ENCODE data around the gene GSTM1.

GSTM1 gene

GRCh38 chr1:109687641-109688499 lies at the start of gene GSTM1:
TSS of gene GSTM1 (plus strand) at chr1:109687817. CDS start at chr1:109687874, 57 bp downstream.
- H3K4me3 ChIP-seq (ENCODE audit: insufficient read depth, low read length, poor library complexity, severe bottlenecking), result peak within 1 kb of the TSS; percentile 43
- H3K36me3 ChIP-seq (ENCODE audit: low read length), result no peaks in the 10 kb centered on the region
- no peaks in the 10 kb centered on the region for H3K9me2 ChIP-seq (replicated peaks; ENCODE audit: insufficient read depth, low read length)
- H3K4me2 ChIP-seq (ENCODE audit: low read depth, low read length, poor library complexity, severe bottlenecking), result peak within 1 kb of the TSS; percentile 55
- no peaks in the 10 kb centered on the region for H3F3A ChIP-seq (ENCODE audit: insufficient read depth)
- H2AFZ ChIP-seq (ENCODE audit: low read depth, low read length, severe bottlenecking), result peak within 1 kb of the TSS; percentile 79
- peak within 1 kb of the TSS; percentile 45 for H3K9ac ChIP-seq (ENCODE audit: low read length)
- no peak within 1 kb of the TSS for H3K27ac ChIP-seq (ENCODE audit: low read depth, low read length)
- no peaks in the 10 kb centered on the region for H3K9me3 ChIP-seq (ENCODE audit: insufficient read depth, low read length)
- TF ChIP-seq EZH2phosphoT487 (conservative IDR thresholded peaks at IDR 0.05; ENCODE audit: low read length) (no peak), CTCF (IDR thresholded peaks at IDR 0.05; ENCODE audit: insufficient read depth, low read length, poor library complexity, severe bottlenecking) (no peak)
- no peaks in the 10 kb centered on the region for H3K79me2 ChIP-seq (ENCODE audit: insufficient read depth, low read length)
- no peaks in the 10 kb centered on the region for H3K27me3 ChIP-seq (ENCODE audit: low read length)
- no peaks in the 10 kb centered on the region for H4K20me1 ChIP-seq (ENCODE audit: low read depth, low read length)

GRCh38 chr1:109639063-109639840 lies 48.4 kb upstream of the GSTM1 start:
- Histone ChIP-seq H3K9me3 (ENCODE audit: insufficient read depth, low read length) (no peaks in the 10 kb centered on the region), H3K79me2 (ENCODE audit: insufficient read depth, low read length) (no peaks in the 10 kb centered on the region), H3K4me3 (ENCODE audit: insufficient read depth, low read length, poor library complexity, severe bottlenecking) (no peak overlapping the region), H3K4me2 (ENCODE audit: low read depth, low read length, poor library complexity, severe bottlenecking) (no peak overlapping the region), H3K9ac (ENCODE audit: low read length) (no peak overlapping the region), H3K27ac (ENCODE audit: low read depth, low read length) (no peak overlapping the region), H3K36me3 (ENCODE audit: low read length) (no peaks in the 10 kb centered on the region), H4K20me1 (ENCODE audit: low read depth, low read length) (no peaks in the 10 kb centered on the region), H3K27me3 (ENCODE audit: low read length) (no peaks in the 10 kb centered on the region), H3K9me2 (replicated peaks; ENCODE audit: insufficient read depth, low read length) (no peaks in the 10 kb centered on the region), H3F3A (ENCODE audit: insufficient read depth) (no peaks in the 10 kb centered on the region), H2AFZ (ENCODE audit: low read depth, low read length, severe bottlenecking) (no peak overlapping the region)
- no peak for TF ChIP-seq CTCF (IDR thresholded peaks at IDR 0.05; ENCODE audit: insufficient read depth, low read length, poor library complexity, severe bottlenecking)
- TF ChIP-seq EZH2phosphoT487 (conservative IDR thresholded peaks at IDR 0.05; ENCODE audit: low read length), result no peak

- Histone ChIP-seq H3K79me2 (ENCODE audit: insufficient read depth, low read length) (no peaks in the 10 kb centered on the region), H4K20me1 (ENCODE audit: low read depth, low read length) (no peaks in the 10 kb centered on the region), H2AFZ (ENCODE audit: low read depth, low read length, severe bottlenecking) (no peak overlapping the region), H3K27me3 (ENCODE audit: low read length) (no peaks in the 10 kb centered on the region), H3K27ac (ENCODE audit: low read depth, low read length) (no peak overlapping the region), H3K4me3 (ENCODE audit: insufficient read depth, low read length, poor library complexity, severe bottlenecking) (no peak overlapping the region), H3F3A (ENCODE audit: insufficient read depth) (no peaks in the 10 kb centered on the region), H3K9me3 (ENCODE audit: insufficient read depth, low read length) (no peaks in the 10 kb centered on the region), H3K36me3 (ENCODE audit: low read length) (no peaks in the 10 kb centered on the region), H3K4me2 (ENCODE audit: low read depth, low read length, poor library complexity, severe bottlenecking) (no peak overlapping the region), H3K9ac (ENCODE audit: low read length) (no peak overlapping the region), H3K9me2 (replicated peaks; ENCODE audit: insufficient read depth, low read length) (no peaks in the 10 kb centered on the region)
- TF ChIP-seq EZH2phosphoT487 (conservative IDR thresholded peaks at IDR 0.05; ENCODE audit: low read length), result no peak
- no peak for TF ChIP-seq CTCF (IDR thresholded peaks at IDR 0.05; ENCODE audit: insufficient read depth, low read length, poor library complexity, severe bottlenecking)
Observed at GRCh38 chr1:109639841-109640184, 47.8 kb upstream of the GSTM1 start.

All from SU-DHL-6 (cell line).